ENCODE results near the gene VSTM2B.

DNA sequence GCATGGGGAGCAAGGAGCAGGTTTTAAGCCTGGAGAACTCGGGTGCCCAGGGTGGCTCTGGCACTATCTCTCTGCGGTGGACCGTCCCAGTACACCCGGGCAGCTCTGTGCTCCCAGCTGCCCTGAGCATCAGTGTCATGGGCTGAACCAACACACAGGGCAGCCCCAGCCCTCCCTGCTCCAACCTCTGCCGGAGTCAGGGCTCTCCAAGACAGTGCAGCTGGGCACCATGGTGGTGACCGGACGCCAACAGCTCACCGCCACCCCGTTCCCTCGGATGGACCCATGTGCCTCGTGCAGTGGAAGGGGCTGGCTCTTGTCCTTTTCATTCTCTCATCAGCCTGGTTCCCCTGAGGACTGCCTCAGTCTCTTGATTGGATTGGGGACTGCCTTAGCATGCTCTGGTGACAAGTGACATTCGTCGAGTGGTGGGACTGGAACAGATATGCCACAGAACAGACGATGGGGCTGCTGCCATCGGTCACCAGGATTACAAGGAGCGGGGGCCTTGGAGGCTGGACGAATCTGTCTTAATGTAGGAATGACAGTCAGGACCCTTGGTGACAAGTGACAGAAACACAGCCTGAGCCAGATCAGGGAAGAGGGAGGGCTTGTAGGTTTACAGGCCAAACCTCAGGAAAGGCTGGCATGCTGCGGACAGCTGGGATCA lies 25.7 kb upstream of the VSTM2B start:
- no peak for TF ChIP-seq EZH2 (IDR thresholded peaks at IDR 0.05; ENCODE audit: borderline replicate concordance)
- TF ChIP-seq, protein P1, sequence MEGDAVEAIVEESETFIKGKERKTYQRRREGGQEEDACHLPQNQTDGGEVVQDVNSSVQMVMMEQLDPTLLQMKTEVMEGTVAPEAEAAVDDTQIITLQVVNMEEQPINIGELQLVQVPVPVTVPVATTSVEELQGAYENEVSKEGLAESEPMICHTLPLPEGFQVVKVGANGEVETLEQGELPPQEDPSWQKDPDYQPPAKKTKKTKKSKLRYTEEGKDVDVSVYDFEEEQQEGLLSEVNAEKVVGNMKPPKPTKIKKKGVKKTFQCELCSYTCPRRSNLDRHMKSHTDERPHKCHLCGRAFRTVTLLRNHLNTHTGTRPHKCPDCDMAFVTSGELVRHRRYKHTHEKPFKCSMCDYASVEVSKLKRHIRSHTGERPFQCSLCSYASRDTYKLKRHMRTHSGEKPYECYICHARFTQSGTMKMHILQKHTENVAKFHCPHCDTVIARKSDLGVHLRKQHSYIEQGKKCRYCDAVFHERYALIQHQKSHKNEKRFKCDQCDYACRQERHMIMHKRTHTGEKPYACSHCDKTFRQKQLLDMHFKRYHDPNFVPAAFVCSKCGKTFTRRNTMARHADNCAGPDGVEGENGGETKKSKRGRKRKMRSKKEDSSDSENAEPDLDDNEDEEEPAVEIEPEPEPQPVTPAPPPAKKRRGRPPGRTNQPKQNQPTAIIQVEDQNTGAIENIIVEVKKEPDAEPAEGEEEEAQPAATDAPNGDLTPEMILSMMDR (IDR thresholded peaks at IDR 0.05; ENCODE audit: poor library complexity), result no peak
- no peak for TF ChIP-seq EZH2phosphoT487 (IDR thresholded peaks at IDR 0.05; ENCODE audit: low read depth, severe bottlenecking, unreplicated experiment)
